ENCODE measurements around the gene KRTAP10-4.
"Not testable (repeated sequence)": the region's sequence is repeated elsewhere in the genome, so short reads cannot be mapped to it uniquely, and the experiment has no call there.

GRCh38 chr21:44550285-44550684 is 23.2 kb upstream of the KRTAP10-4 start:
- not testable (repeated sequence) for TF ChIP-seq CTCF (conservative IDR thresholded peaks at IDR 0.05; ENCODE audit: low read depth in 2 of 2); CREB1 (CRISPR knock-in tag; IDR thresholded peaks at IDR 0.05; ENCODE audit: low read depth); ZNF331 (CRISPR knock-in tag; IDR thresholded peaks at IDR 0.05; ENCODE audit: low read depth); EZH2phosphoT487 (IDR thresholded peaks at IDR 0.05; ENCODE audit: unreplicated experiment)

Measured in GM23338 (cell line).